GM12892 (cell line): ENCODE results near the gene DUSP19.

ENCODE experiments used
- POLR2A ChIP-seq: IDR thresholded peaks from 2 replicates; pipeline ENCODE4 v1.6.1; 2011; ENCODE audit warnings: low read depth, low read length, control low read depth
- POLR2AphosphoS5 ChIP-seq: IDR thresholded peaks from 2 replicates; pipeline ENCODE4 v1.6.1; 2011; ENCODE audit warnings: low read depth, low read length, control low read depth
- TAF1 ChIP-seq: IDR thresholded peaks from 2 replicates; pipeline ENCODE4 v1.6.1; 2011; ENCODE audit warnings: low read depth, mild to moderate bottlenecking, control low read depth, low read length, borderline replicate concordance

DNA sequence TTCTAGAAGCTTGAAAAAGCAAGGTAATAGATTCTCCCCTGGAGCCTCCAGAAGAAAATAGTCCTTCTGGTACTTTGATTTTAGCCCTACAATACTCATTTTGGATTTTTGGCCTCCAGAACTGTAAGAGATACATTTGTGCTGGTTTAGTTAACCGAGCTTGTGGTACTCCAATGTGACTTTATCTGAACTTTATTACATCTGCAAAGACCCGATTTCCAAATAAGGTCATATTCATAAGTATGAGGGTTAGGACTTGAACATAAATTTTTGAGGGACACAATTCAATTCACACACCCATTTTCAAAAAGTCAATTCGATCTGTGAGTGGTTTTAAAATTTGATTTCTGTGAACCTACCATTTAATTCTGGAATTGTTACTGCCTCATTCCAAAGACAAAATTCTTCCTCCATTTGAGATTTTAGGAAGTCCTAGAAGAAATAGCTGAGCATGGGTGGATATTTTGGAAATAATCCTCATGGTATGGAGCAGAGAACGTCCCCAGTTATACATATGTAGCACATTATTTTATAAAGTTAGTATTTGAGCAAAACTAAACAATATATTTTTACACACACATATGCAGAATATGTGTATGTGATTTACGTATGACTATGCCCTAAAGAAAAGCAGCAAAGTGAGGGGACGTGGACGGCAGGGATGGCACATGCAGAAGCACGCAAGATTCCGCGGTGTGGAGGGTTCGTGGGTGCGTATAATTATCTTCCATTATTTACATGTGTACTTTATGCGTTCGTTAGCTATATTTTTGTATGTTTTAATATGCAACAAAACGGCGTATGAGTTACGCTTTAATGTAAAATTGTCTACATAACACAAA lies 44.8 kb downstream of the DUSP19 start:
- TF ChIP-seq POLR2A (no peak), POLR2AphosphoS5 (no peak), TAF1 (no peak)
